B cell (primary cell): ENCODE measurements around the gene FBLN2. TPM values are rescaled to one million over a fixed set of nuclear protein-coding genes. Genes with fewer than 3 reads are reported as not detected.

Source experiments
- ATAC-seq: fragments of 200-7000 bp; cut with Tn5 transposase; one replicate; pipeline ENCODE4 v1.10.0; 2021; ENCODE audit warnings: low read depth, mild to moderate bottlenecking, moderate number of reproducible peaks, moderate library complexity
- CTCF ChIA-PET: fragments of 350-600 bp; sonication (Branson Sonifier 250); formaldehyde crosslinking; loops from one replicate; lab custom pipeline; 2021; ENCODE audit warnings: antibody characterized with exemption, inconsistent platforms; lab: Charles Lee
- POLR2A ChIA-PET: fragments of 350-600 bp; sonication (Branson Sonifier 250); formaldehyde crosslinking; loops from one replicate; lab custom pipeline; 2021; ENCODE audit warnings: antibody characterized with exemption; lab: Charles Lee
- DNase-seq: peaks from one replicate; pipeline ENCODE4 v3.0.0; 2013
- H2AFZ ChIP-seq: 2 replicates; pipeline ENCODE4 v1.6.1; 2012; ENCODE audit warnings: mild to moderate bottlenecking, low read depth, low read length; ENCODE audit not compliant: insufficient read depth, poor library complexity, severe bottlenecking
- H3K27ac ChIP-seq, 2 donors: 1 replicate in 1 of 2; 2 replicates in 1 of 2; pipeline ENCODE4 v1.5.1; 2012 to 2013; ENCODE audit warnings: low read length in 2 of 2, mild to moderate bottlenecking in 2 of 2, moderate library complexity in 1 of 2
- H3K27me3 ChIP-seq, 4 experiments: fragments of 200-600 bp in 1 of 4; sonication (generic) in 1 of 4; replicated peaks in 1 of 4; 1 replicate in 2 of 4; 2 replicates in 2 of 4; pipeline versions ENCODE4 v1.6.1 to v1.7.0; 2013 to 2016; ENCODE audit warnings: low read length in 3 of 4, mild to moderate bottlenecking in 2 of 4, mixed read lengths in 1 of 4, moderate library complexity in 1 of 4; ENCODE audit not compliant: insufficient read depth in 4 of 4, control insufficient read depth in 3 of 4; ENCODE audit errors: control extremely low read depth in 1 of 4
- H3K36me3 ChIP-seq, 2 experiments: replicated peaks in 1 of 2; 1 replicate in 1 of 2; 2 replicates in 1 of 2; pipeline versions ENCODE4 v1.6.1 to v1.7.1; 2013; ENCODE audit warnings: low read length in 1 of 2; ENCODE audit not compliant: insufficient read depth in 2 of 2, control insufficient read depth in 1 of 2; ENCODE audit errors: control extremely low read depth in 1 of 2, extremely low read depth in 1 of 2
- H3K4me1 ChIP-seq, 2 donors: fragments of 200-600 bp in 1 of 2; sonication (generic) in 1 of 2; 1 replicate in 1 of 2; 2 replicates in 1 of 2; pipeline versions ENCODE4 v1.5.1 to v1.6.1; 2013 to 2017; ENCODE audit warnings: low read length in 2 of 2; ENCODE audit not compliant: control insufficient read depth in 2 of 2, insufficient read depth in 2 of 2
- H3K4me2 ChIP-seq: replicated peaks from 2 replicates; pipeline ENCODE3; 2012; ENCODE audit warnings: mild to moderate bottlenecking, low read depth, low read length; ENCODE audit not compliant: poor library complexity, severe bottlenecking
- H3K4me3 ChIP-seq, 5 experiments: fragments of 200-600 bp in 1 of 5; sonication (generic) in 1 of 5; 1 replicate in 3 of 5; 2 replicates in 2 of 5; pipeline versions ENCODE4 v1.5.1 to v1.7.0; 2011 to 2016; ENCODE audit warnings: low read length in 4 of 5, mild to moderate bottlenecking in 4 of 5, low read depth in 2 of 5, control low read depth in 1 of 5, moderate library complexity in 1 of 5; ENCODE audit not compliant: insufficient read depth in 1 of 5; ENCODE audit errors: control extremely low read depth in 1 of 5, extremely low read depth in 1 of 5
- H3K79me2 ChIP-seq: fragments of 200-600 bp; sonication (generic); one replicate; pipeline ENCODE4 v1.6.0; 2016; ENCODE audit warnings: low read length; ENCODE audit not compliant: control insufficient read depth, insufficient read depth
- H3K9ac ChIP-seq: fragments of 200-600 bp; sonication (generic); 2 replicates; pipeline ENCODE4 v1.6.1; 2017; ENCODE audit warnings: mild to moderate bottlenecking, low read length, moderate library complexity
- H3K9me3 ChIP-seq, 3 donors: one replicate each; pipeline versions ENCODE4 v1.6.1 to v1.7.1; 2013; ENCODE audit warnings: low read length in 2 of 3; ENCODE audit not compliant: control insufficient read depth in 2 of 3, insufficient read depth in 1 of 3; ENCODE audit errors: control extremely low read depth in 1 of 3
- H4K20me1 ChIP-seq: 2 replicates; pipeline ENCODE4 v1.6.0; 2012; ENCODE audit warnings: mild to moderate bottlenecking, low read length; ENCODE audit not compliant: insufficient read depth, control insufficient read depth, poor library complexity, severe bottlenecking
- H3K27ac Mint-ChIP-seq: one replicate; pipeline ENCODE4 v1.8.0; 2021; ENCODE audit warnings: mixed read lengths
- H3K27me3 Mint-ChIP-seq: one replicate; pipeline ENCODE4 v1.8.0; 2021; ENCODE audit warnings: mixed read lengths
- H3K4me1 Mint-ChIP-seq: one replicate; pipeline ENCODE4 v1.8.0; 2021; ENCODE audit warnings: mixed read lengths
- H3K4me3 Mint-ChIP-seq: one replicate; pipeline ENCODE4 v1.8.0; 2021; ENCODE audit warnings: mixed read lengths
- H3K9me3 Mint-ChIP-seq: one replicate; pipeline ENCODE4 v1.8.0; 2022; ENCODE audit warnings: mixed read lengths; ENCODE audit not compliant: insufficient read depth
- EZH2 ChIP-seq: IDR thresholded peaks from 2 replicates; pipeline ENCODE4 v1.6.1; 2012; ENCODE audit warnings: borderline replicate concordance, low read depth, mild to moderate bottlenecking, moderate library complexity, low read length; ENCODE audit not compliant: insufficient read depth, poor library complexity, severe bottlenecking
- WGBS: methylation state at CpG from one replicate; pipeline ENCODE4 v1.1.5; 2013; ENCODE audit warnings: missing lambda C conversion rate; ENCODE audit not compliant: insufficient coverage; 5-methylcytosine and 5-hydroxymethylcytosine counted together
- intact Hi-C: fragments of 100-400 bp; cut with micrococcal nuclease; formaldehyde crosslinking; loops from one replicate; pipeline ENCODE4 v1.10.0; 2022
- polyA plus RNA-seq: library from polyadenylated mRNA; depleted of rRNA; stranded (reverse); fragments of >200 nt; gene quantifications from 2 replicates; pipeline ENCODE4 v1.2.3, GENCODE V29; 2012
- total RNA-seq, 2 donors: library from RNA; stranded (reverse); fragments of 120-200 nt in 1 of 2; gene quantifications; 1 replicate in 1 of 2; 2 replicates in 1 of 2; pipeline versions ENCODE4 v1.2.3 to v1.2.4, GENCODE V29; 2013 to 2022
- TF ChIP-seq, protein P1 (sequence below): fragments of 200-600 bp; IDR thresholded peaks from one replicate; pipeline ENCODE4 v1.8.0; 2022; ENCODE audit warnings: antibody characterized with exemption, mild to moderate bottlenecking

The FBLN2 gene
- total and polyA plus RNA-seq, 2 donors (not counting 1 experiment from before 2014, with no cell fraction given): 3.6 to 8.2 TPM

DNA sequence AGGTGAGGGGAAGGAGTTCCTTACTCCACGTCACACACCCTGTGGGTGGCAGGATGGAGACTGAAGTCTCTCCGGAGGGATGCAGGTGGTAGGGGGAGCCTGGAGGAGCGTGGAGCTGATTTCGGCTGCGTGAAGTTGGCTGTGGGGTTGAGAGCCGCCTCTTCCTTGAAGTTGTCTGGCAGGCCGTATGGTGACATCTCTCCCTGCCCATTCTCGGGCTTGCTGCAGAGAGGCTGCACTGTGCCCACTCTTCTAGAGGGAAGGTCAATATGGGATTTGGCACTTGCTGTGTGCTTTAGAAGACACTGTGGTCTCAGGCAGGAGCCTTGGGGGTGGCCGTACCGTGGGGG is 13.4 kb upstream of the FBLN2 start:
- H3K4me1 ChIP-seq: peaks cover 0 to 3% of the 10 kb centered on the region in 2 donors
- H3K4me1 Mint-ChIP-seq: no peaks in the 10 kb centered on the region
- no peak overlapping the region for H3K4me3 Mint-ChIP-seq
- no peak overlapping the region for H3K4me2 ChIP-seq
- no peak overlapping the region for H2AFZ ChIP-seq
- H3K27me3 ChIP-seq: peaks cover 0 to 22% (median 0%) of the 10 kb centered on the region in 4 experiments
- H3K36me3 ChIP-seq: no peaks in the 10 kb centered on the region
- H3K9me3 Mint-ChIP-seq: peaks cover 2% of the 10 kb centered on the region
- no peak overlapping the region for H3K9ac ChIP-seq
- ChIA-PET POLR2A (no interaction called here), CTCF (no interaction called here)
- 88% methylated on average over 10 of the region's 10 CpGs for WGBS
- DNase-seq (no peak), ATAC-seq (no peak)
- no peak overlapping the region for H3K4me3 ChIP-seq
- no peak overlapping the region for H3K27ac ChIP-seq
- no peaks in the 10 kb centered on the region for H4K20me1 ChIP-seq
- no peaks in the 10 kb centered on the region for H3K79me2 ChIP-seq
- no peak overlapping the region for H3K27ac Mint-ChIP-seq
- intact Hi-C loops: no loop called here
- no peak for TF ChIP-seq EZH2
- TF ChIP-seq, protein P1, sequence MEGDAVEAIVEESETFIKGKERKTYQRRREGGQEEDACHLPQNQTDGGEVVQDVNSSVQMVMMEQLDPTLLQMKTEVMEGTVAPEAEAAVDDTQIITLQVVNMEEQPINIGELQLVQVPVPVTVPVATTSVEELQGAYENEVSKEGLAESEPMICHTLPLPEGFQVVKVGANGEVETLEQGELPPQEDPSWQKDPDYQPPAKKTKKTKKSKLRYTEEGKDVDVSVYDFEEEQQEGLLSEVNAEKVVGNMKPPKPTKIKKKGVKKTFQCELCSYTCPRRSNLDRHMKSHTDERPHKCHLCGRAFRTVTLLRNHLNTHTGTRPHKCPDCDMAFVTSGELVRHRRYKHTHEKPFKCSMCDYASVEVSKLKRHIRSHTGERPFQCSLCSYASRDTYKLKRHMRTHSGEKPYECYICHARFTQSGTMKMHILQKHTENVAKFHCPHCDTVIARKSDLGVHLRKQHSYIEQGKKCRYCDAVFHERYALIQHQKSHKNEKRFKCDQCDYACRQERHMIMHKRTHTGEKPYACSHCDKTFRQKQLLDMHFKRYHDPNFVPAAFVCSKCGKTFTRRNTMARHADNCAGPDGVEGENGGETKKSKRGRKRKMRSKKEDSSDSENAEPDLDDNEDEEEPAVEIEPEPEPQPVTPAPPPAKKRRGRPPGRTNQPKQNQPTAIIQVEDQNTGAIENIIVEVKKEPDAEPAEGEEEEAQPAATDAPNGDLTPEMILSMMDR: no peak
- peaks cover 0 to 21% (median 2%) of the 10 kb centered on the region in 3 donors for H3K9me3 ChIP-seq
- peaks cover 29% of the 10 kb centered on the region for H3K27me3 Mint-ChIP-seq

DNA sequence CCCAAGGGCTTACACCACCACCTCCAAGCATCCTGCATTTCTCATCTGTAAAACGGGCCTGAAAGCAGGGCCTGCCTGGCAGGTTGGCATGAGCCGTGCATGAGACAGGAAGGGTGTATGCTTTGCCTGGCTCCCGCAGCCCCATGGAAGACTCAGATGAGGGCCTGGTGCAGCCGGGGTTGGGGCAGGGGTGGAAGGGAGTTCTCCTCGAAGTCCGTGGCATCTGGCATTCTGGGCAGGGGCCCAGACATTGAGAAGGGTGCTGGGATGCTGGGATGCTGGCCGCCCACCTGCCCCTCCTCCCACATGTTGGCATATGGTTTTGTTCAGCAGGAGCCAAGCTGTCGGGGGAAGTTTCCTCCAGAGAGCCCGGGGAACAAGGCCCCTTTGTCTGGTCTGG is 13.0 kb upstream of the FBLN2 start:
- no peak overlapping the region for H3K27ac Mint-ChIP-seq
- 91% methylated on average over 7 of the region's 9 CpGs for WGBS
- no peak for DNase-seq
- H3K79me2 ChIP-seq: no peaks in the 10 kb centered on the region
- H3K9me3 Mint-ChIP-seq: peaks cover 2% of the 10 kb centered on the region
- peaks cover 0 to 23% (median 2%) of the 10 kb centered on the region in 3 donors for H3K9me3 ChIP-seq
- intact Hi-C loops: no loop called here
- POLR2A ChIA-PET: no interaction called here
- no peak overlapping the region for H3K27ac ChIP-seq
- H2AFZ ChIP-seq: no peak overlapping the region
- no peak overlapping the region for H3K4me3 ChIP-seq
- peaks cover 0 to 3% of the 10 kb centered on the region in 2 donors for H3K4me1 ChIP-seq
- no peak for TF ChIP-seq EZH2
- TF ChIP-seq, protein P1: no peak
- H3K4me2 ChIP-seq: no peak overlapping the region
- no peaks in the 10 kb centered on the region for H3K36me3 ChIP-seq
- no peaks in the 10 kb centered on the region for H4K20me1 ChIP-seq
- no peak for ATAC-seq
- H3K27me3 ChIP-seq: peaks cover 0 to 22% (median 0%) of the 10 kb centered on the region in 4 experiments
- peaks cover 27% of the 10 kb centered on the region for H3K27me3 Mint-ChIP-seq
- CTCF ChIA-PET: no interaction called here
- H3K9ac ChIP-seq: no peak overlapping the region
- no peak overlapping the region for H3K4me3 Mint-ChIP-seq
- no peaks in the 10 kb centered on the region for H3K4me1 Mint-ChIP-seq
